T-helper 1 cell treated with Interleukin-12 subunit alpha and Interleukin-12 subunit beta and Interleukin-4 antibody, amounts not matched to agents 30 μg/mL and 1 μg/mL, for 36 hours (primary cell): Measurements from ENCODE around the gene FEV.
A peak's percentile ranks its signal among the peaks of the same experiment; 100 is the strongest.

ENCODE experiments used
- H3K27ac Mint-ChIP-seq: one replicate; pipeline ENCODE4 v1.8.0; 2021; ENCODE audit warnings: mild to moderate bottlenecking, mixed read lengths
- H3K27me3 Mint-ChIP-seq: one replicate; pipeline ENCODE4 v1.8.0; 2021; ENCODE audit warnings: low read depth, mixed read lengths
- H3K36me3 Mint-ChIP-seq: one replicate; pipeline ENCODE4 v1.8.0; 2021; ENCODE audit warnings: low read depth, mixed read lengths
- H3K4me1 Mint-ChIP-seq: one replicate; pipeline ENCODE4 v1.8.0; 2021; ENCODE audit warnings: low read depth, mixed read lengths
- H3K4me3 Mint-ChIP-seq: one replicate; pipeline ENCODE4 v1.8.0; 2021; ENCODE audit warnings: mild to moderate bottlenecking, moderate library complexity, mixed read lengths
- H3K9me3 Mint-ChIP-seq: one replicate; pipeline ENCODE4 v1.8.0; 2021; ENCODE audit warnings: mixed read lengths

The FEV gene

DNA sequence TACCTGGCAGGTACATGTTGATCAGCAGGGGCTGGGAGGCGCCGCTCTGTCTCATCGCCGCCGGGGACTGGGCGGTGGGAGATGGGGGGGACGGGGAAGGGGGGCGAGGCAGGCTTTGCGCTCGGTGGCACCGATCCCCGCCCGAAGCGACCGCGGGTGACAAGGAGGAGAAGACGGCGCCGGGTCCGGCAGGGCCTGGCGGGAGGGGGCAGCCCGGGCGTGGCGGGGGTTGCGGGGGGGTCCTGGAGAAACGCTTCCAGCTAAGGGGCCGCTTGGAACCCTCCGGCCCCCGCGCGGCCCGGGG lies at the start of gene FEV:
Gene FEV (minus strand): TSS at position 164 of the 304 bp plus-strand sequence. CDS start 109 bp downstream, at position 55.
- Mint-ChIP-seq H3K36me3 (peaks cover 3% of the 10 kb centered on the region), H3K27me3 (peaks cover 82% of the 10 kb centered on the region), H3K9me3 (no peaks in the 10 kb centered on the region), H3K4me3 (no peak within 1 kb of the TSS), H3K4me1 (peaks cover 12% of the 10 kb centered on the region), H3K27ac (peak within 1 kb of the TSS; percentile 52)

DNA sequence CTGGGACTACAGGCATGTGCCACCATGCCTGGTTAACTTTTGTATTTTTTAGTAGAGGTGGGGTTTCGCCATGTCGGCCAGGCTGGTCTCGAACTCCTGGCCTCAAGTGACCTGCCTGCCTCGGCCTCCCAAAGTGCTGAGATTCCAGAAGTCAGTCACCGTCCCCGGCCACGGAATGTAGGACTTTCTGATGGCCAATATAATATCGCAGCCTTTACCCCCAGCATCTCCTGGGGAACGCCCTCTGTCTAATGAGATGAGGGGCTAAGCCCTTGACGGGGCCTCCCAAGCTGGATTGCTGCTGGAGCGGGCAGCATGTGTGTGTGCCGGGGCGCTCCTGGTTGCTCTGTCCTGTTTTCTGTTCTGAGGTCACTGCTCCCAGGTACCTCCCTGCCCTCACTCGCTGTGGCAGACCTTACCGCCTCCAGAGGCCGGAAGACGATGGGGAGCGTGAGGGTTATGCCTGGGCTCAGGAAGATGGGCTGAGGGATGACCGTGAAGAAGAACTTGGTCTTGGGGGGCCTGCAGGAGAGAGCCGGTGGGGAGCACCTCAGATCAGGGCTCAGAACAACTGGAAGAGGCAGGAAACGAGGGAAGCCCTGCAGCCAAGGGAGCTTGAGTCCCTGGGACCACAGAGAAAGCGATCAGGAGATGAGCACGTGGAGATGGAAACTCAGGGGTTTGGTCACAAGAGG lies 47.2 kb upstream of the FEV start:
- H3K27ac Mint-ChIP-seq: no peak overlapping the region
- H3K27me3 Mint-ChIP-seq: peaks cover 32% of the 10 kb centered on the region
- no peaks in the 10 kb centered on the region for H3K4me1 Mint-ChIP-seq
- no peaks in the 10 kb centered on the region for H3K9me3 Mint-ChIP-seq
- H3K36me3 Mint-ChIP-seq: no peaks in the 10 kb centered on the region
- no peak overlapping the region for H3K4me3 Mint-ChIP-seq

DNA sequence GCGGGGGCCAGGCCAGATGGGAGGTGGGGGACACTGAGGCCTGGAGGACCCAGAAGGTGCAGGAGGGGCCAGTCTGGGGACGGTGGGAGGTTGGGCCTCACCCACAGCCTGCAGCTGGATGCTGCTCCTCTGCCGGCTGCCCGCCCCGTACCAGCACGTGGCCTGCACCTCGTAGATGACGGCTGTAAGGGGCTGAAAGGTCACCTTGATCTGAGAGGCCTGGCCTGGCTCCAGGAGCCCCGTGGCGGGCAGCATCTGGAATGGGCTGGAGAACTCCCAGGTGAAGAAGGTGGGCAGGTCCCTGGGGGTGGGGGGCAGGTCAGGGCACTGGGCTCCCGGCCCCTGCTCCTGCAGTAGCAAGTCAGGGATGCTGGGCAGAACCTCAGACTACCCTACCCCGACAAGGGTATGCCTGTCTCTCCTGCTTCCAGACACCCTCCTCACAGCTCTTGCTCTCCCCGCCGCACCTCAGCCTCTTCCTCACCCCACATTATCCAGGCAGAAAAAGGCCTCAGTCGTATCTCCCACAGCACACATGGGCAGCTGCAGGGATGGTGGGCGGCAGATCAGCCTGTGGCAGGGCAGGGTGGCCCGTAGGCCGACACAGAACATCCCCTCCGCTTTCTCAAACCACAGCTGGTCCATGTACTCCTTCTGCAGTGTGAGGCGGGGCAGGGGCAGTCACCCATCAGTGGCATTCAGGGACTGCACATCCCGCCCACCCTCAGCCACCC lies 46.2 kb upstream of the FEV start:
- Mint-ChIP-seq H3K27ac (no peak overlapping the region), H3K4me1 (no peaks in the 10 kb centered on the region), H3K27me3 (peaks cover 31% of the 10 kb centered on the region), H3K36me3 (no peaks in the 10 kb centered on the region), H3K4me3 (no peak overlapping the region), H3K9me3 (no peaks in the 10 kb centered on the region)

DNA sequence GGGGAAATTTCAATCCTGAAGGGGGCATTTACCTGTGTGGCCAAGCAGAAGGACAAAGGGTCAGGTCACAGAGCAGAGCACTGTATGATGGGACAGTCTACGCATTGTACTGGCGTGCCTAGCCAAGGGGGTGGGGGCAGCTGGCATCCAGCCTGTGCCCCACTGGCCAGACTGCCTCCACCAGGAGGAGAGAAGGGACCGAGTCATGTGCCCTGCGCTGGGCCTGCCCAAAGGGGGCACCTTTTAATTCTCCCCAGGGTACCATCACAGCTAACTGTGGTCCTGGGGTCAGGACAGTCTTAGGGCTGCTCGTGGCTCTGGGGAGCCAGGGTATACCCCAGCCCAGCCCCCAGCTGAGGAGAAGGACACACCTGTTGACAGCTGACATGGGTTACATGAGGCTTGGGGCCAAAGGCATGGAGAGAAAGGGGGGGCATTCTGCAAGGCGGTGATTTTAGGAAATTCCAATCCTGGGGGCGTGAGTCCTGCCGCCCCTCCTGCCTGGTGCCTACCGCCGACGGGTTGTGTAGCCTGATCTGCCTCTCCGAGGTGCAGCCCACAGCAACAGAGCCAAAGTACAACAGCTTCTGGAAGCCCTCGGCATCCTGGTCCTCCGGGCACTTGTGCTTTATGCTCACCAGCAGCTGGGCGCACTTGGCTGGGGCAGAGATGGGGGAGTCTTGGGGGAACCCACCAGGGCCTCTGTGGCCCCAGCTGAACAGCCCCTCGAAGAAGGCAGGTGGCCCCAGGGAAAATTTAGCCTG lies 45.4 kb upstream of the FEV start:
- H3K4me3 Mint-ChIP-seq: no peak overlapping the region
- no peaks in the 10 kb centered on the region for H3K9me3 Mint-ChIP-seq
- H3K4me1 Mint-ChIP-seq: no peaks in the 10 kb centered on the region
- H3K27ac Mint-ChIP-seq: no peak overlapping the region
- peaks cover 23% of the 10 kb centered on the region for H3K27me3 Mint-ChIP-seq
- no peaks in the 10 kb centered on the region for H3K36me3 Mint-ChIP-seq

DNA sequence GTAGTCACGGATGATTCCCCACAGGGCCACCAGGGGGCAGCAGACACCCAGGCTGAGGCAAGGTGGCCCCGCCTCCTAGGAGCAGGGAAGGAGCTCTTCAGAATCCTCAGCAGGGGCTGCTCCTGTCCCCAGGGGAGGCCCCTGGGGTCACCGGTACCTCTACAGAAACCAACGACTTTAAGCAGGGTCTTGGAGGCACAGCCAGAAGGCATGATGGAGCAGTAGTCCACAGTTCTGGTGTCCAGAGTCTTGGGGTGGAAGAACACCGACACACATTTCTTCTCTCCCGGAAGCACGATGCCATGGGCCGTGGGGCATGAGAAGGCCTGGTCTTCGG lies 44.8 kb upstream of the FEV start:
- Mint-ChIP-seq H3K4me1 (no peaks in the 10 kb centered on the region), H3K36me3 (no peaks in the 10 kb centered on the region), H3K4me3 (no peak overlapping the region), H3K27me3 (peaks cover 18% of the 10 kb centered on the region), H3K9me3 (no peaks in the 10 kb centered on the region), H3K27ac (no peak overlapping the region)

DNA sequence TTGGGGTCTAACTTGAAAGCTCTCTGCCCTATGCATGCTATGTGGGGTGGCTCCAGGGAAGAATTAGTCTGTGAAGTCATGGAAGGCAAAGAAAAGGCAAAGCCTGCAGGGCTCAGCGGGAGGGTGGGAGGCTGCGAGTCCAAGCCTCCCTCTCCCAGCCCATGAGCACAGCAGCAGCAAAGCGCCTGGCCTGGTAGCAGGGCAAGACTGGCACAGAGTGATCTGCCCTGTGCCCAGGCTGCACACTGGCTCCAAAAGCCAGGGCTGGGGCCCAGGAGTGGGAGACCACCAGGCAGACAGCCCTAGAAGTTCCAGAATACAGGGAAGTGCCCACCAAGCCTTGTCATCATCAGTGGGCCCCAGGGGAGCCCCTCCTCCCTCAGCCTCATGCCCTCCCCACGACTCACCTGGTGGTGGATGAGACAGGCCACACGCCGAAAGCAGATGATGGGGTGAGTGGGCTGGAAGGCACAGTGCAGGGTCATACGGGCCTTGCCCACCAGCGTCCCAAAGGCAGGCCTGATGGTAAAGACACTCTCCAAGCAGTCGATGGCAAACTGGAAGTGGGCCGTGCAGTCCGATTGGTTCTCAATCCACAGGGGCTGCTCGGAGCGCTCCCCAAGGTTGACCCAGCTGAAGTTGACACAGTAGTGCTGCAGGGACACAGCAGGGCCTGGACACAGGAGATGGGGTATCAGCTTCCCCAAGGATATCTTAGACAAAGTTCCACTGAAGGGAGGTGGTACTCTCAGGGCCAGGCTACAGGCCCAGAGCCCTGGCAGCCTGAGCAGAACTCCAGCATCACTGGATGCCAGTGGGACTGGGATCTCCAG lies 44.2 kb upstream of the FEV start:
- no peaks in the 10 kb centered on the region for H3K36me3 Mint-ChIP-seq
- no peak overlapping the region for H3K27ac Mint-ChIP-seq
- H3K4me3 Mint-ChIP-seq: no peak overlapping the region
- H3K9me3 Mint-ChIP-seq: no peaks in the 10 kb centered on the region
- no peaks in the 10 kb centered on the region for H3K4me1 Mint-ChIP-seq
- H3K27me3 Mint-ChIP-seq: peaks cover 12% of the 10 kb centered on the region

DNA sequence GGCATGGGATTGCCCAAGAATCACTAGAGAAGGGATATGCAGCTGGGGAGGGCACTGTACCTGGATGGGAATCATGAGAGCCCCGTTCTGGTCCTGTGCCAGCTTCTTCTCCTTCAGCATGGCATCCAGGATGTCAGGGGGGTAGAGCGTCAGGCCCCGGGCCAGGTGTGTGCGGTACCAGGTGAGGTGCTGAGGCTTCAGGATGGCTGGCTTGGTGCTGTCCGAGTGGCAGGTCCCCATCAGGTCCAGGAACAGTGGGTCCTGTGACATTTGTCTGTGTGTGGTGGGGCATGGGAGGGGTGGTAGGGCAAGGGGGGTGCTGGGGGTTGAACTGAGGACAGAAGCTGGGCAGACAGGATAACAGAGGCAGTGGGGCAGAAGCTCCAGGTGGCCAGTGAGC lies 43.2 kb upstream of the FEV start:
- H3K4me1 Mint-ChIP-seq: no peaks in the 10 kb centered on the region

DNA sequence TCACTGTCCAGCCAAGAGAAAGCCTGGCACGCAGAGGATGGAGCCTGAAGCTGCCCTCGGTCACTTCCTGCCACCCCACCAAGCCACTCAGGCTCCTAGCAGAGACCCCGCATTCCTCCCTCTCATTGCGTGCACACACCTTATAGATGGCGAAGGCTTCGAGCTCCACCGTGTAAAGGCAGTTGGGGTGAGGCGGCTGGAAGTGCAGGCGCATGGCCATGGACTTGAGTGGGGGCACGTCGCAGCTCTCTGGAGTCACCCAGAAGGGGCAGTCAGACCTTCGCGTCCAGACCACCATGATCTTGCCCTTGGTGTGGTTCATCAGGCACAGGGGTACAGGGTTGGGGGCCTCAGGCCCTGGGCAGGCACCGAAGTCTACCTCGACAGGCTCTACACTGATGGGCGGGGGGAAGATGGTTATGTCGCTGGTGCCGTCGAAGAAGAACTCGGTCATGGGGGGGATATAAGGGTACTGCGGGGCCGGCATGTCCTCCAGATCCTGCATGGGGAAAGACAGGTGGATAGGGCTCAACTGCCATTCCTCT lies 42.6 kb upstream of the FEV start:
- Mint-ChIP-seq H3K27ac (no peak overlapping the region), H3K36me3 (no peaks in the 10 kb centered on the region), H3K27me3 (no peaks in the 10 kb centered on the region), H3K9me3 (no peaks in the 10 kb centered on the region), H3K4me3 (no peak overlapping the region), H3K4me1 (no peaks in the 10 kb centered on the region)

More for the DNA sequence above, 43.2 kb upstream of the FEV start:
- peaks cover 2% of the 10 kb centered on the region for H3K27me3 Mint-ChIP-seq
- no peak overlapping the region for H3K4me3 Mint-ChIP-seq
- no peaks in the 10 kb centered on the region for H3K36me3 Mint-ChIP-seq
- no peaks in the 10 kb centered on the region for H3K9me3 Mint-ChIP-seq
- H3K27ac Mint-ChIP-seq: no peak overlapping the region

DNA sequence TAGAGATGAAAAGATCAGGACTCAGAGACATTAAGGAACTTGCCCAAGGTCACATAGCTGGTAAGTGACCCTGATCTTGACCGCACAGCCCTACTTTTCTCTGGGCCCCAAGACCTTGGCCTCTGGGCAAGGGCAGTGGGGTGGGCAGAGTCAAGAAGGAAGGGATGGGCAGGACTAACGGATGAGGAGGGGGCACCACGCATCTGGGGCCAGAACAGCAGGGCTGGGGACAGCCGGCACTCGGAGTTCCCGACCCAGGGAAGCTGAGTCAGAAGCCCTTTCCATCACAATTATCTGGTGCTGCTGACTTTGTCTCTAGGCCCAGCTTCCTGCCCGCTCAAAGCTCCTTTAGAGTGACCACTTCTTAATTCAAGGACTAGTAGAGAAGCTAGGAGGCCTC lies 42.0 kb upstream of the FEV start:
- H3K4me1 Mint-ChIP-seq: no peaks in the 10 kb centered on the region
- H3K27me3 Mint-ChIP-seq: no peaks in the 10 kb centered on the region
- no peaks in the 10 kb centered on the region for H3K36me3 Mint-ChIP-seq
- H3K9me3 Mint-ChIP-seq: no peaks in the 10 kb centered on the region
- no peak overlapping the region for H3K27ac Mint-ChIP-seq
- no peak overlapping the region for H3K4me3 Mint-ChIP-seq

DNA sequence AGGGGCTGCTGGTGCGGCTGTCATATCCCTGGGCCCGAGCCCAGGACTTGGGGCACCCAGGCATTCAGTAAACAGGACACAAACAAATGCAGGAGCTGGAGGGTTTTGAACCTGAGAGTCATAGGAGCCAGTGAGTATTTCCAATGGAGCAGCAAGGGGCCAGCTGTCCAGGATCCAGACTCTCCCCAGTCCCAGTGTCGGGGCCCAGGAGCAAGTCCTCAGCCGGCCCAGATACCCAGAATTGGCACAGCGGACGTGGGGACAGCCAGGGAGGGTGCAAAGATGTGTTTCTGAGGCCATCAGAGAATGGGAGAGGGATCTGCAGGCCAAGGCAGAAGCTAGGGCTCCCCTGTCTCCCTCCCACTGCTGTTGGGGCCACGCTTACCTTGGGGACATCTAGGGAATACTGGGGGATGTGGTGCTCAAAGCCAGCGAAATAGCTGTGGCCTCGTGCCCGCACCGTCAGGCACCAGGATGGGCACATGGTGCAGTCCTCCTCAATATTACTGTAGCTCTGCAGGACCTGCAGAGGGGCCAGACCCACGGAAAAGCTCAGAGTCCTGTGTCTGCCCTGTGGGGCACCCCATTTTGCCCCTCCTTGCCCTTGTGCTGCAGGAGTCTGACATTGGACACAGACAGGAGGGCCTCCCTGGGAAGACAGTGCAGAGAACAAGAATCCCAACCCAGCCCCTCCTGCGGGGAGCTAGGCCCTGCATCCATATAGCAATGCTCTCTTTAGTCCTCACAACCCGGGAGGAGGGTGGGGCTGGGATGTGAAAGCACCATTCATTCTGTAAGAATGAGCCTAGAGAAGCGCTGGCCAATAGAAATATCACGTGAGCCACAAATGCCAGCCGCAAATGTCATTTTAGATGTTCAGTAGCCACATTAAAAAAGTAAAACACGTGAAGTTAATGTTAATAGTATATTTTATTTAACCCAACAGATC lies 40.9 kb upstream of the FEV start:
- Mint-ChIP-seq H3K9me3 (no peaks in the 10 kb centered on the region), H3K4me1 (no peaks in the 10 kb centered on the region)

DNA sequence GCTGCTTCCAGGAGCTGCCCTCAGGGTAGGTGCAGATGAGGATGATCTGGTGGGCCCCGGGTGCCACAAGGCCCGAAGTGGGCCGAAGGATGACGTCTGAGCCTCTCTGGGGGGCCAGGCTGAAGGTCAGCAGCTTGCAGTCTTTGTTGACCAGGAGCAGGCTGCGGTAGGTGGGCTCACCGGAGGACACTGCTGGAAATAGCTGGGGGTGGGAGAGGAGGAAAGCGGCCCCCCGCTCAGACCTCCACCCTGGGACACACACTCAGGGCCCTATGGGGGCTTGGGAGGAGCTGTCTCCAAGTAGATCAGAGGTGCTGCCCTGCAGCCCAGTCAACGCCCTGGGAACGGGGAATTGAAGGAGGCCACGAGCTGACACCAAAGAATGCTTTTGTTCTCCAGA lies 39.1 kb upstream of the FEV start:
- H3K27me3 Mint-ChIP-seq: no peaks in the 10 kb centered on the region

More for the DNA sequence above, 40.9 kb upstream of the FEV start:
- Mint-ChIP-seq H3K36me3 (no peaks in the 10 kb centered on the region), H3K27ac (no peak overlapping the region), H3K27me3 (no peaks in the 10 kb centered on the region), H3K4me3 (no peak overlapping the region)

DNA sequence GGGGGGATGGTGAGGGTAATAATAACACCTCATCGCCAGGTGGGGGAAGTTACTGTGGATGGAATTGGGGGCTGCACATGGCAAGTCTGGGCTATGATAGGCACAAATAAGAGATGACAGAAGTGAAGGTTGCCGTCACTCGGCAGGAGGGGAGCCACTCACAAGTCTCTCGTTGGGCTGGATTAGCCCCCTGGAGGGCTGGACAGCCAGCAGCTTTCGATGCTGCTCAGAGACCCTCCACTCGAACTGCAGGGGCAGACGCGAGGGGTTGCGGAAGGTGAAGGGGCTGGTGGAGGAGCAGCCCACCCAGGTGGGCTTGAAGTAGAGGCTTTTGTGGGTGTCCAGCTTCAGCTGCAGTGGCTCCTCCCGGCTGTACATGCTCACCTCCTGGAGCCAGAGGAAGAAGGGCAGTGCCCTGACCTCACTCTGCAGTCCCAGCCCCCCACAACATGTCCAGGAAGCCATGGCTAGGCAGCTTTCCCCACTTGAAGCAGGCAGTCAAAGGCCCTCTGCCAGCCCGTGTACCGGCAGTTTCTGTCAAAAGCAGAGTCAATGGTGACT lies 38.1 kb upstream of the FEV start:
- no peaks in the 10 kb centered on the region for H3K36me3 Mint-ChIP-seq
- H3K9me3 Mint-ChIP-seq: no peaks in the 10 kb centered on the region
- H3K27ac Mint-ChIP-seq: no peak overlapping the region
- H3K27me3 Mint-ChIP-seq: no peaks in the 10 kb centered on the region
- H3K4me1 Mint-ChIP-seq: no peaks in the 10 kb centered on the region
- H3K4me3 Mint-ChIP-seq: no peak overlapping the region

More for the DNA sequence above, 39.1 kb upstream of the FEV start:
- no peak overlapping the region for H3K4me3 Mint-ChIP-seq
- no peaks in the 10 kb centered on the region for H3K36me3 Mint-ChIP-seq
- H3K9me3 Mint-ChIP-seq: no peaks in the 10 kb centered on the region
- no peaks in the 10 kb centered on the region for H3K4me1 Mint-ChIP-seq
- H3K27ac Mint-ChIP-seq: no peak overlapping the region

DNA sequence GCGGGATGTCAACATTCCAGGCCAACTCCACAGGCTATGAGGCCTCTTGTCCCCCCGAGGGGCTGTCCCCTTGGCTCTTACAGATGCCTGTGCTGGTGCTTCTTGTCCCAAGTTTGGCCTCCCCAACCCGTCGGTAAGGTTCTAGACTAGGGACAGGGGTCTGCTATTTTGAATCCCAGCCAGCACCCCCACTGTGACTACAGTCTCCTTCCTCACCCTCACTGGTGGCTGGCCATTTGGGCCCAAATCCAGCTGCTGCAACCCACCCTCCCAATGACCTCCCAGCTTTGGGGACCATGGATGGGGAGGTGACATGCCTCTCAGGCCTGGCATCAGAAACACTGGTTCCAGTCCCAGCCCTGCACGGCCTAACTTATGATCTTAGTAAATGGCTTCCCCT lies 37.6 kb upstream of the FEV start:
- no peak overlapping the region for H3K27ac Mint-ChIP-seq
- H3K27me3 Mint-ChIP-seq: no peaks in the 10 kb centered on the region
- H3K36me3 Mint-ChIP-seq: no peaks in the 10 kb centered on the region
- H3K9me3 Mint-ChIP-seq: no peaks in the 10 kb centered on the region
- H3K4me1 Mint-ChIP-seq: no peaks in the 10 kb centered on the region
- no peak overlapping the region for H3K4me3 Mint-ChIP-seq
